ENCODE measurements around the gene CSTPP1.
"Not testable (repeated sequence)": the region's sequence is repeated elsewhere in the genome, so short reads cannot be mapped to it uniquely, and the experiment has no call there.

The CSTPP1 gene

GRCh38 chr11:47185305-47186075 lies 248.9 kb downstream of the CSTPP1 start:
- DNase-seq, result no peak

GRCh38 chr11:47186076-47186699 lies 249.6 kb downstream of the CSTPP1 start, which contains the start of gene PACSIN3:
PACSIN3 (minus strand) TSS chr11:47186434; CDS start chr11:47182727, 3,707 bp downstream.
- no peak for DNase-seq

GRCh38 chr11:47186700-47187695 lies 250.4 kb downstream of the CSTPP1 start:
- DNase-seq, result no peak

GRCh38 chr11:47187723-47188122 lies 251.2 kb downstream of the CSTPP1 start:
- DNase-seq, result no peak

GRCh38 chr11:47188259-47188658 lies 251.7 kb downstream of the CSTPP1 start:
- DNase-seq, result no peak

- no peak for DNase-seq
Observed at GRCh38 chr11:47189100-47189834, 252.7 kb downstream of the CSTPP1 start.

GRCh38 chr11:47191137-47191536 lies 254.6 kb downstream of the CSTPP1 start:
- DNase-seq, result not testable (repeated sequence)

GRCh38 chr11:47192111-47192510 lies 255.6 kb downstream of the CSTPP1 start:
- DNase-seq, result no peak

- DNase-seq, result not testable (repeated sequence)
Observed at GRCh38 chr11:47198161-47198560, 261.6 kb downstream of the CSTPP1 start.

- no peak for DNase-seq
Observed at GRCh38 chr11:47201015-47201414, 264.5 kb downstream of the CSTPP1 start.

- DNase-seq, result no peak
Observed at GRCh38 chr11:47202576-47202975, 266.0 kb downstream of the CSTPP1 start.

- no peak for DNase-seq
Observed at GRCh38 chr11:47204637-47204989, 268.1 kb downstream of the CSTPP1 start.

GRCh38 chr11:47206577-47206976 lies 270.0 kb downstream of the CSTPP1 start:
- not testable (repeated sequence) for DNase-seq

GRCh38 chr11:47207459-47207858 lies 270.9 kb downstream of the CSTPP1 start:
- DNase-seq, result no peak

- not testable (repeated sequence) for DNase-seq
Observed at GRCh38 chr11:47208008-47208552, 271.5 kb downstream of the CSTPP1 start.

GRCh38 chr11:47208628-47209027 lies 272.1 kb downstream of the CSTPP1 start:
- no peak for DNase-seq
